ENCODE data around the gene SLIT1. TPM values are rescaled to one million over a fixed set of nuclear protein-coding genes. Genes with fewer than 3 reads are reported as not detected.

Gene SLIT1
- total RNA-seq, 4 donors from 2014 or later, result 0.04 to 0.13 TPM; not detected in 2

Other genes starting within 250 kb of the SLIT1 start
- gene ARHGAP19, start 106.7 kb upstream of the SLIT1 start, total RNA-seq, result 1 to 10 TPM; 3.2 to 6.7 (median 5.0) TPM
- gene FRAT1, start 133.3 kb upstream of the SLIT1 start, total RNA-seq, result 1 to 10 TPM; 5.1 to 8.0 (median 5.5) TPM
- gene FRAT2, start 148.8 kb upstream of the SLIT1 start, total RNA-seq, result 10 to 100 TPM; 10.8 to 20.9 (median 12.5) TPM
- 10 to 100 TPM in 3 of 4 donors, 1 to 10 TPM in 1; 6.7 to 25.3 (median 11.8) TPM for gene RRP12, start 215.4 kb upstream of the SLIT1 start, total RNA-seq
- 100 to 1,000 TPM; 248 to 385 (median 356) TPM for gene PGAM1, start 240.2 kb upstream of the SLIT1 start, total RNA-seq